NCI-H524 treated with DMSO at 0.1 percent for 48 hours (cell line): ENCODE results near the gene SORCS2.

Source experiments
- DNase-seq: peaks from one replicate; lab custom pipeline; 2025; lab: John Stamatoyannopoulos, UW

Gene SORCS2

DNA sequence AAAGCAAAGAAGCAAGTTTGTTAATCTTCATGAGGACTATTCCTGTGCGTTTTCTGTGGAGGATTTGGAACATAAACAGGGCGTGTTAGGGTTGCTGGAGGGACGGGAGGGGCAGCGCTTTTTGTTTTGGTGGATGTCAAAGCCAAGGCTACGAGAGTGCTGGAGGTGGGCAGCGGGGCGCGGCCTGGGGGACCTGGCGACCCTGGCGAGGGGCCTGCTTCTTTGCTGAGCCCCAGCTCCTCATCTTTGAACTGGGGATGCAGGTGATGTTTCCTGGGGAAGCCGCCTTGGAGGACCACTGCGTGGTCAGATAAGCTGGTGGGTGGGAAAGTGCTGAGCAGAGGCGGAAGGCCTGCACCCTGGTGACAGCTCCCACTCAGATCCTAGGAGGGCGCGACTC is 55.2 kb downstream of the SORCS2 start:
- no peak for DNase-seq

- no peak for DNase-seq
Observed at GRCh38 chr4:7247946-7248345, 55.6 kb downstream of the SORCS2 start.

DNA sequence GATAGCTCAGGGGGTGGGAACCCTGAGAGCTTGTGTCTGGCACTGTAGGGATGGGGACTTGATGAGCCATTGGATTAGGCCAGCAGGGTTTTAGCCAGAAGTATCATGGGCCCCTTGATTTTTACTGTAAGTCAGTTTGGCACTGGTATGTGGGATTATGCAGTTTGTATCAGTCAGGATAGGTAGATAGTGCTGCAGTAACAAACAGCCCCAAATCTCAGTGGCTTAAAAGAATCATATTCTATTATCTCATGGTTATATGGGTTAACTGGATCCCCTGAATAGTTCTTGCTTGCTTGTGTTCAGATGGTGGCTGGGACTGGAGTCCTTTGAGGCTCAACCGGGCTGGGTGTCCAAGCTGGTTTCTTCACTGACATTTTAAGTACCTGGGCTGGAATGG is 56.5 kb downstream of the SORCS2 start:
- no peak for DNase-seq

DNA sequence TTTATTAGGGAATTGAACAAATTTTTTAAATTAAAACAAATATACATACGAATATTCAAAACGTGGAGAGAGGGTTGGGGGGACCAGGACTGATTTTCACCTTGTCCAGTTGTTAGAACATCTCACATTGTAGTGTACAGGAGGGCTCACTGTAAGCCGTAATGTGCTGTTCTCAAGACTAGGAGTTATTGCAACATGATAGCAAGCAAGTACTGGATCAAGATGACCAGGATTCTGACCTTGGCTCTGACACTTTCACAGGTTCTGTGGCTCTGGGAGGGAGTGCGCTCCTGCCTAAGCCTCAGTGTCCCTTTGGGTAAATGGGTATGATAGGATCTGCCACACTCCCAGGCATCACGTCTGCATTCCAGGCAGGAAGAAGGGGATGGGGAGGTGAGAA is 59.0 kb downstream of the SORCS2 start:
- no peak for DNase-seq

DNA sequence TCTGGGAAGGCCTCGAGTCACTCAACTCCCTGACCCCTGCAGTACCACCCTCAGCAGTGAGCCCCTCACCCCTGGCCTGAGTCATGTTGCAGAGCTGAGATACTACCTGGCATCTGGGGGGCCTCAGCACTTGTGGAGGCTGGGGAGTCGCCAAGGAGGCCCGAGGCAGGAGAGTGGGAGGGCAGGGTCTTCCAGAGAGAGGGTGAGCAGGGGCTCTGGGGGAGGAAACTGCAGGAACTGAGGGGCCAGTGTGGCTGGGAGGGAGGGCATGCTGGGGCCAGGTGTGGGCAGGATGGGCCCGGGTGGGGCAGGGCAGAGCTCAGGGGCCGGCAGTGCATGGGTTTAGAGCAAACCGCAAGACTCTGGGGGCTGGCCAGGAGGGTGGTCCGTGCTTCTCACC is 59.7 kb downstream of the SORCS2 start:
- DNase-seq, result no peak

DNA sequence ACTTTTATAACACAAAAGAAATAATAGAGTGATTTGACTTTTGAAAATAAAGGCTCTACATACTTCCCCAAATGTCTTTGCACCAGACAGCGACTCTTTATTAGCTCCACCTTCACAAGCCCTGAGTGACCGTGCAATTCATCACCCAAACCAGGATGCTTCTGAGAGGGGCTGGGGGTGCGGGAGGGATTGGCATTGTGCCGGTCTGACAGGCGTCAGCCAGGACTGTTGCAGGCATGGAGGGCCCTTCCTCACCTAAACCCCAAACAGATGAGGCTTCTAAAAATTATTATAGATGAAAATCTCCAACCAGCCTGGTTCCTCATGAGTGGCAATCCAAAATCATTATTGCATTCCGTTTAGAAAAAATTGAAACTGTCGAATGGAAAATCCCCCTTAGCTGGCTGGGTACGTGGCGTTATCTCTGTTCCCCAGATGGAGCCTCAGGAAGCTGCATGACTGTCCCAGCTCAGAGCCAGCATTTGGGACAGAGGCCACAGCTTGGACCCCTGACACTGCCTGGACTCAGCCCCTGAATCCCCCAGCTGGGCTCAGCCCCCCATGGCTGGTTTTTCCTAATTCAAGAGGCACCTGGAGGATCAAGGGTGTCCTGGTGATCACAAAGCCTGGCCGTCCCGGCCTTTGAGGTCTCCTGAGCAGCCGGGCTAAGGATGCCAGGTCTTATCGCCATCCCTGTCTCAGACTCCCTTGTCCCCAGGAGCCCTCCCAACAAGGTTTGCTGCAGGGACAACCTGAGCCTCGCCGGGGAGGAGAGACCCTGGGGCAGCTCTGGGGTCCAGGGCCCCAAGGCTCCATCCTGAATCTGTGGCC is 60.4 kb downstream of the SORCS2 start:
- DNase-seq, result no peak

DNA sequence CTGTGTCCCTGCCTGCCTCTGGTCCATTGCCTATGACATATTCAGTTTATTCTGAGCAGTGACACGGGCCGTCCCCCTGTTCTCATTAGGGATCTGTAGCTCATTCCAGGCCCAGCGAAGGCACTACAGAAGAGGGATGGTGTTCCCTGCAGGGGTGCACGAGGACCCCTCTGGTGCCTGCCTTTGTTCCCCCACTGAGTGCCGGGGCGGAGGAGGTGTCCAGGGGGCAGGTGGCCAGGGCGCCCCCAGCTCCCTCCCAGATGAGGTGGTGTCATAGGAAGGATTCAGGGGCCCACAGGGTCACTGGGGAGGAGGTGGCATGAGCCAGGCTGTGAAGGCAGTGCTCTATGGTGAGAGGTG is 61.0 kb downstream of the SORCS2 start:
- DNase-seq, result no peak

GRCh38 chr4:7253837-7254236 is 61.5 kb downstream of the SORCS2 start:
- no peak for DNase-seq

- no peak for DNase-seq
Observed at GRCh38 chr4:7254736-7255487, 62.6 kb downstream of the SORCS2 start.

- peak; percentile 47 for DNase-seq
Observed at GRCh38 chr4:7255488-7255881, 63.1 kb downstream of the SORCS2 start.

- no peak for DNase-seq
Observed at GRCh38 chr4:7255996-7256395, 63.7 kb downstream of the SORCS2 start.

DNA sequence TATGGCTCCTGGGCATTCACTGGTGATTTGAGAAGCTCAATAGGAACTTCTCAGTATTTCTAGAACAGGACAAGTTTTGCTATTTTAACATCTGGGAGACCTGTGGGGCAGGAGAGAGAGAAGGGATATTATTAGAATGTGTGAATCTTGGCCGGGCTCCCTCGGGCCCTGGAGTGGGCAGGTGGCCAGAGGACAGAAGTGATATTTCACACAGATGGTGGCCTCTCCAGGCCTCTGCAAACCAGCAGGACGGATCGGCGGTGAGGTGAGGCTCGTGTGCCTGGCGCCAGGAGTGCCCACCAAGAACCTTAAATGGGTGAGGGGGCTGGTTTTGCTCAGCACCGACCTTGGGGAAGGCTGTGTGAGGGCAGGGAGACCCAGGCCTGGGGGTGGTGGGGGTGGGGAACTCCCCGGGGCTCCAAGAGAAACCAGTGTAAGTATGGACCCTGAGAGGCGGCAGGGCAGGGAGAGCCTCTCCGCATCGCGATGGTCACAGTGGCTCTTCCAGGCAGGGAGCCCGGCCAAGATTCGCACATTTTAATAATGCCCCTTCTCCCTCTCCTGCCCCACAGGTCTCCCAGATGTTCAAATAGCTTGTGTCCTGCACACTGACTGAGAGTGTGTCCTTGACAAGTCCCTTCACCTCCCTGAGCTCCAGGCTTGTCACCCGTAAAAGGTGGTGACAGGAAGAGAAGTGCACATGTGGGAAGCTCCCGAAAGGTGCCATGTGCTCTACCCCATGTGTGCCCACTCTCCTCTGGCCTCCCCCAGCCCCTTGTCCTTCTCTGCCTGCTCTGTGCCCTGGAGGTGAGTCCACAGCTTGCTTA is 64.9 kb downstream of the SORCS2 start:
- DNase-seq, result peak; percentile 50

- no peak for DNase-seq
Observed at GRCh38 chr4:7259039-7259438, 66.7 kb downstream of the SORCS2 start.

GRCh38 chr4:7260569-7260968 is 68.2 kb downstream of the SORCS2 start:
- no peak for DNase-seq

DNA sequence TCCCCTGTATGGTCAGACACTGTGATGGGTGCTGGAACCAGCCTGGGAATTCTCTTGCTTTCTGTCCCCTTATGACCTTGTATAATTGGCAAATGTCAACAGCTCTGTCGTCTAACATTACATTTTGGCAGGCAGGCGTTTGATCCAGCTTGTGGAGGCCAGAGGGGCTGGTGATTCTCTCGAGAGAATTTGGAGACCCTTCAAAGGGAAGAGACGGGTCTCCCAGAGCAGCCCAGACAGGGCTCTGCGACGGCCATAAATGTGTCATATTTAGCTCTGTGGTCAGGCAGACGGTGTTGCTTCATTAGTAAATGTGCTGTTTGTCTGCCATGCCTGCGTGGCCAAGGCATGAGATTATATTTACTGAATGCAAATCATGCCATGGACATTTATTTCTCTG is 68.7 kb downstream of the SORCS2 start:
- no peak for DNase-seq

- DNase-seq, result no peak
Observed at GRCh38 chr4:7261536-7261935, 69.2 kb downstream of the SORCS2 start.

GRCh38 chr4:7262134-7262533 is 69.8 kb downstream of the SORCS2 start:
- DNase-seq, result no peak

- DNase-seq, result no peak
Observed at GRCh38 chr4:7263166-7263565, 70.8 kb downstream of the SORCS2 start.

DNA sequence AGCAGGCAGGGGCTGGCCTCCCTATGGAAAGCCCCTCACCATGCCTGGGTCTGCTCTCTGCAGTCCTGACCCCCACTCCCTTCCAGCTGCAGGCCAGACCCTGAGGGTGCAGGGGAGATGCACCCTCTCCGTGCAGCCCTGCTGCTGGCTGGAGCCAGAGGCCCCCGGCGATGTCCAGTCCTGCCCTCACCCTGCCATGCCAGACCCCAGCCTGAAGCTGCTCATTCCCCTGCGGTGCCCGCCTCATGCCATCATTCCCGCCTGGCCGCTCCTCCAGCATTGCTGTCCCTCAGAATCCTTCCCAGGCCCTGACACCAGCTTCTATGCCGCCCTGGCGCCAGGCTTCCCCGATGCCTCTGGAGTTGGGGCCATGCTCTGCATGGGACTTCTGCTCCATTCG is 72.4 kb downstream of the SORCS2 start:
- no peak for DNase-seq

GRCh38 chr4:7266525-7267292 is 74.4 kb downstream of the SORCS2 start:
- DNase-seq, result no peak

- no peak for DNase-seq
Observed at GRCh38 chr4:7267829-7268228, 75.5 kb downstream of the SORCS2 start.

- DNase-seq, result no peak
Observed at GRCh38 chr4:7268941-7269340, 76.6 kb downstream of the SORCS2 start.
